GM12891 (cell line): ENCODE data around the gene PLCB1.

Experiments
- PAX5 ChIP-seq: IDR thresholded peaks from 2 replicates; pipeline ENCODE4 v1.6.1; 2011; ENCODE audit warnings: low read length, moderate library complexity, mild to moderate bottlenecking; ENCODE audit not compliant: insufficient read depth, severe bottlenecking
- POLR2A ChIP-seq: IDR thresholded peaks from 2 replicates; pipeline ENCODE4 v1.6.1; 2011; ENCODE audit warnings: low read depth, low read length, control low read depth
- POLR2AphosphoS5 ChIP-seq: IDR thresholded peaks from 2 replicates; pipeline ENCODE4 v1.6.1; 2011; ENCODE audit warnings: low read depth, low read length, control low read depth
- POU2F2 ChIP-seq: IDR thresholded peaks from 2 replicates; pipeline ENCODE4 v1.6.1; 2011; ENCODE audit warnings: low read depth, mild to moderate bottlenecking, control low read depth, low read length, moderate library complexity
- SPI1 ChIP-seq: IDR thresholded peaks from 2 replicates; pipeline ENCODE4 v1.6.1; 2011; ENCODE audit warnings: low read depth, low read length, control low read depth
- TAF1 ChIP-seq: IDR thresholded peaks from 2 replicates; pipeline ENCODE4 v1.6.1; 2011; ENCODE audit warnings: low read depth, low read length, control low read depth

- TF ChIP-seq POLR2A (no peak), TAF1 (no peak), POLR2AphosphoS5 (no peak), SPI1 (no peak), POU2F2 (no peak), PAX5 (no peak)
Measured at GRCh38 chr20:8390037-8390433, 258.0 kb downstream of the PLCB1 start.
